H1 (cell line): ENCODE results near the gene SPACA5B.

ENCODE experiments used
- JUN ChIP-seq: IDR thresholded peaks from 2 replicates; pipeline ENCODE4 v1.6.1; 2011; ENCODE audit warnings: low read depth, mild to moderate bottlenecking, improper control_type of control experiment, low read length
- RBBP5 ChIP-seq: IDR thresholded peaks from 2 replicates; pipeline ENCODE4 v1.7.1; 2012; ENCODE audit warnings: low read depth, mild to moderate bottlenecking, inconsistent platforms, low read length, moderate library complexity, borderline replicate concordance
- ZNF274 ChIP-seq: IDR thresholded peaks from 2 replicates; pipeline ENCODE4 v1.7.0; 2012; ENCODE audit warnings: low read length, borderline replicate concordance; ENCODE audit errors: extremely low read depth
- TF ChIP-seq, protein P1 (sequence below), 3 experiments: IDR thresholded peaks; 1 replicate in 2 of 3; 2 replicates in 1 of 3; pipeline versions ENCODE4 v1.5.1 to v1.6.1; 2011; ENCODE audit warnings: low read length in 3 of 3, mild to moderate bottlenecking in 3 of 3, inconsistent platforms in 2 of 3, low read depth in 1 of 3, moderate library complexity in 1 of 3; ENCODE audit not compliant: insufficient read depth in 1 of 3; ENCODE audit errors: control extremely low read depth in 1 of 3

DNA sequence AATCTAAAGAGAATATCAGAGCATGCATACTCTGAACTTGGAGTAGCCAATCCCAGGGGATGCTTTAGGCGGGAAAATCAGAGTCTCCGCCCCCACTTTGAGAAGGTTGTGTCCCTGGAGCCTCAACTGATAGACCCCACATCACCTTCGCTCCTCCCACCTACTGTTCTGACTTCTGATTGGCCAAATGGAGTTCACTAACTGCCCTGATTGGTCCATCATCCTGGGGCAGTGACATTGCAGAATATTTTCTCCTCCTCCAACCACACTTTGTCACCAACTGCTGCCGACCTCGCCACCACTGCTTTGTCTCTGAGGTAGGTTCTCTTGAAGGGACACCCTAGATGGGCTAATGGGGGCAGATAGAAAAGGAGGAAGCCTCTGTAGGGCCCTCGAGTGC lies 22.7 kb upstream of the SPACA5B start:
- TF ChIP-seq, protein P1, sequence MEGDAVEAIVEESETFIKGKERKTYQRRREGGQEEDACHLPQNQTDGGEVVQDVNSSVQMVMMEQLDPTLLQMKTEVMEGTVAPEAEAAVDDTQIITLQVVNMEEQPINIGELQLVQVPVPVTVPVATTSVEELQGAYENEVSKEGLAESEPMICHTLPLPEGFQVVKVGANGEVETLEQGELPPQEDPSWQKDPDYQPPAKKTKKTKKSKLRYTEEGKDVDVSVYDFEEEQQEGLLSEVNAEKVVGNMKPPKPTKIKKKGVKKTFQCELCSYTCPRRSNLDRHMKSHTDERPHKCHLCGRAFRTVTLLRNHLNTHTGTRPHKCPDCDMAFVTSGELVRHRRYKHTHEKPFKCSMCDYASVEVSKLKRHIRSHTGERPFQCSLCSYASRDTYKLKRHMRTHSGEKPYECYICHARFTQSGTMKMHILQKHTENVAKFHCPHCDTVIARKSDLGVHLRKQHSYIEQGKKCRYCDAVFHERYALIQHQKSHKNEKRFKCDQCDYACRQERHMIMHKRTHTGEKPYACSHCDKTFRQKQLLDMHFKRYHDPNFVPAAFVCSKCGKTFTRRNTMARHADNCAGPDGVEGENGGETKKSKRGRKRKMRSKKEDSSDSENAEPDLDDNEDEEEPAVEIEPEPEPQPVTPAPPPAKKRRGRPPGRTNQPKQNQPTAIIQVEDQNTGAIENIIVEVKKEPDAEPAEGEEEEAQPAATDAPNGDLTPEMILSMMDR (IDR thresholded peaks at IDR 0.05; ENCODE audit: control extremely low read depth in 1 of 3, insufficient read depth in 1 of 3, low read depth in 1 of 3, low read length in 3 of 3) = no peak
- TF ChIP-seq JUN (no peak), ZNF274 (no peak), RBBP5 (no peak)
